ENCODE data around the gene ZBTB44. TPM values are rescaled to one million over a fixed set of nuclear protein-coding genes. Genes with fewer than 3 reads are reported as not detected.
"Not testable (repeated sequence)": the region's sequence is repeated elsewhere in the genome, so short reads cannot be mapped to it uniquely, and the experiment has no call there.

The ZBTB44 gene
- total RNA-seq, 1 donor from 2014 or later = 42.5 TPM

- peaks cover 10% of the 10 kb centered on the region for H3K9me3 Mint-ChIP-seq (ENCODE audit: low read depth)
Observed at GRCh38 chr11:130340671-130341319, 26.1 kb upstream of the ZBTB44 start.

DNA sequence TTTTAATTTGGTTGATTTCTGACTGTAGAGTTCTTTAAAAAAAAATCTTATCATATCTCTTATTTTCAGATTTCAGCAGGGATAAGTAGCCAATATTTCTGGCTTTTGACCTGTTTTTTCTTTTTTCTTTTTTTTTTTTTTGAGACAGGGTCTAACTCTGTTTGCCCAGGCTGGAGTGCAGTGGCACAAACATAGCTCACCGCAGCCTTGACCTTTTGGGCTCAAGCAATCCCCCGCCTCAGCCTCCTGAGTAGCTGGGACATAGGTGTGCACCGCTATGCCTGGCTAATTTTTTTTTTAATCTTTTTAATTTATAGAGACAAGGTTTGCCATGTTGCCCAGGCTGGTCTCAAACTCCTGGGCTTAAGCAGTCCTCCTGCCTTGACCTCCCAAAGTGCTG is 23.9 kb upstream of the ZBTB44 start:
- peaks cover 10% of the 10 kb centered on the region for H3K9me3 Mint-ChIP-seq (ENCODE audit: low read depth)
- no peak overlapping the region for H3K4me3 Mint-ChIP-seq (ENCODE audit: low read depth)
- no peaks in the 10 kb centered on the region for H3K27me3 Mint-ChIP-seq
- H3K27ac Mint-ChIP-seq = no peak overlapping the region
- no peak for DNase-seq (ENCODE audit: low spot score, unreplicated experiment)
- no peaks in the 10 kb centered on the region for H3K4me1 Mint-ChIP-seq (ENCODE audit: low read depth)
- no peaks in the 10 kb centered on the region for H3K36me3 Mint-ChIP-seq (ENCODE audit: insufficient read depth)
- TF ChIP-seq, protein P1, sequence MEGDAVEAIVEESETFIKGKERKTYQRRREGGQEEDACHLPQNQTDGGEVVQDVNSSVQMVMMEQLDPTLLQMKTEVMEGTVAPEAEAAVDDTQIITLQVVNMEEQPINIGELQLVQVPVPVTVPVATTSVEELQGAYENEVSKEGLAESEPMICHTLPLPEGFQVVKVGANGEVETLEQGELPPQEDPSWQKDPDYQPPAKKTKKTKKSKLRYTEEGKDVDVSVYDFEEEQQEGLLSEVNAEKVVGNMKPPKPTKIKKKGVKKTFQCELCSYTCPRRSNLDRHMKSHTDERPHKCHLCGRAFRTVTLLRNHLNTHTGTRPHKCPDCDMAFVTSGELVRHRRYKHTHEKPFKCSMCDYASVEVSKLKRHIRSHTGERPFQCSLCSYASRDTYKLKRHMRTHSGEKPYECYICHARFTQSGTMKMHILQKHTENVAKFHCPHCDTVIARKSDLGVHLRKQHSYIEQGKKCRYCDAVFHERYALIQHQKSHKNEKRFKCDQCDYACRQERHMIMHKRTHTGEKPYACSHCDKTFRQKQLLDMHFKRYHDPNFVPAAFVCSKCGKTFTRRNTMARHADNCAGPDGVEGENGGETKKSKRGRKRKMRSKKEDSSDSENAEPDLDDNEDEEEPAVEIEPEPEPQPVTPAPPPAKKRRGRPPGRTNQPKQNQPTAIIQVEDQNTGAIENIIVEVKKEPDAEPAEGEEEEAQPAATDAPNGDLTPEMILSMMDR (IDR thresholded peaks at IDR 0.05; ENCODE audit: unreplicated experiment) = no peak

More at GRCh38 chr11:130340671-130341319, 26.1 kb upstream of the ZBTB44 start:
- no peak for DNase-seq (ENCODE audit: low spot score, unreplicated experiment)
- Mint-ChIP-seq H3K27ac (no peak overlapping the region), H3K36me3 (ENCODE audit: insufficient read depth) (no peaks in the 10 kb centered on the region), H3K4me1 (ENCODE audit: low read depth) (no peaks in the 10 kb centered on the region), H3K4me3 (ENCODE audit: low read depth) (no peak overlapping the region), H3K27me3 (no peaks in the 10 kb centered on the region)
- TF ChIP-seq, protein P1 (IDR thresholded peaks at IDR 0.05; ENCODE audit: unreplicated experiment) = no peak

GRCh38 chr11:130337281-130338089 is 22.8 kb upstream of the ZBTB44 start:
- Mint-ChIP-seq H3K27me3 (no peaks in the 10 kb centered on the region), H3K4me3 (ENCODE audit: low read depth) (no peak overlapping the region), H3K4me1 (ENCODE audit: low read depth) (no peaks in the 10 kb centered on the region), H3K36me3 (ENCODE audit: insufficient read depth) (no peaks in the 10 kb centered on the region), H3K27ac (no peak overlapping the region), H3K9me3 (ENCODE audit: low read depth) (peaks cover 10% of the 10 kb centered on the region)
- no peak for DNase-seq (ENCODE audit: low spot score, unreplicated experiment)
- TF ChIP-seq, protein P1 (IDR thresholded peaks at IDR 0.05; ENCODE audit: unreplicated experiment) = no peak

DNA sequence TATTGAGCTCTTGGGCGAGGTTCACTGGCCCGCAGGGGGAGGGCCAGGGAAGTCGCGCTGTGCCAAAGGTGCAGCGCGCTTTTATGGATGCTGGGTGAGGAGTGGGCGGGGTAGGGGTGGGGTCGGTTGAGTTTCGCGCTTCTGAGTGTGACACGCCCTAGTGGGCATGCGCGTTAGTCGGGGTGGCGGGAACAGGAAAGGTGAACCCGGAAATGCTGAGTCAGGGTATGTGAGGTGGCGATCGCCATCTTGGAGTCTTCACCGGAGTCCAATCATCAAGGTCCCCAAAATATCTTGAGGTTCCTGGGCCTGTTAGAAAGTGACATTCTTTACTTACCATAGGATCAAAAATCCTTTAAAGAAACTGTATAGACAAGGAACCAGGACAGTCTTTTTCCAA is 16.7 kb upstream of the ZBTB44 start:
- H3K9me3 Mint-ChIP-seq (ENCODE audit: low read depth); H3K36me3 Mint-ChIP-seq (ENCODE audit: insufficient read depth); H3K4me3 Mint-ChIP-seq (ENCODE audit: low read depth); H3K4me1 Mint-ChIP-seq (ENCODE audit: low read depth); H3K27ac Mint-ChIP-seq; H3K27me3 Mint-ChIP-seq; DNase-seq (ENCODE audit: low spot score, unreplicated experiment): not testable (repeated sequence)

GRCh38 chr11:130330101-130330684 is 15.5 kb upstream of the ZBTB44 start:
- Mint-ChIP-seq H3K4me3 (ENCODE audit: low read depth) (no peak overlapping the region), H3K4me1 (ENCODE audit: low read depth) (no peaks in the 10 kb centered on the region), H3K27ac (no peak overlapping the region), H3K27me3 (no peaks in the 10 kb centered on the region), H3K36me3 (ENCODE audit: insufficient read depth) (no peaks in the 10 kb centered on the region), H3K9me3 (ENCODE audit: low read depth) (no peaks in the 10 kb centered on the region)
- DNase-seq (ENCODE audit: low spot score, unreplicated experiment) = no peak
- TF ChIP-seq, protein P1 (IDR thresholded peaks at IDR 0.05; ENCODE audit: unreplicated experiment) = no peak
